Caco-2 (cell line): ENCODE data around the gene BZW2. TPM values are rescaled to one million over a fixed set of nuclear protein-coding genes. Genes with fewer than 3 reads are reported as not detected.
"Not testable (repeated sequence)": the region's sequence is repeated elsewhere in the genome, so short reads cannot be mapped to it uniquely, and the experiment has no call there.

ENCODE experiments used
- BruUV-seq: library from RNA; stranded (reverse); fragments of 400-500 nt; replicated peaks from 2 replicates; lab custom pipeline; 2021; lab: Mats Ljungman, UMichigan
- CTCF ChIA-PET: fragments of 300-600 bp; sonication (Branson Sonifier 250); formaldehyde crosslinking; loops from one replicate; lab custom pipeline; 2022; ENCODE audit warnings: antibody characterized with exemption; lab: Charles Lee
- POLR2A ChIA-PET: fragments of 300-600 bp; sonication (Branson Sonifier 250); formaldehyde crosslinking; loops from one replicate; lab custom pipeline; 2022; ENCODE audit warnings: antibody characterized with exemption; lab: Charles Lee
- DNase-seq, 2 experiments: peaks; one replicate each; pipeline versions ENCODE4 v3.0.0 to v3.0.0-alpha.2; 2020 to 2022
- H3K27me3 ChIP-seq: replicated peaks from 2 replicates; pipeline ENCODE4 v1.6.0; 2011; ENCODE audit warnings: low read length; ENCODE audit not compliant: control insufficient read depth, insufficient read depth
- H3K36me3 ChIP-seq: 2 replicates; pipeline ENCODE4 v1.5.1; 2011; ENCODE audit warnings: low read length; ENCODE audit not compliant: control insufficient read depth, insufficient read depth
- H3K4me1 ChIP-seq: fragments of 250-450 bp; sonication (Bioruptor Pico); 2 replicates; pipeline ENCODE4 v1.5.1; 2020; ENCODE audit warnings: mild to moderate bottlenecking
- H3K4me3 ChIP-seq: 2 replicates; pipeline ENCODE4 v1.5.1; 2011; ENCODE audit warnings: low read depth, mild to moderate bottlenecking, control low read depth, low read length
- H3K9me3 ChIP-seq: fragments of 250-450 bp; sonication (Bioruptor Pico); 2 replicates; pipeline ENCODE4 v1.5.1; 2020; ENCODE audit warnings: mild to moderate bottlenecking, moderate library complexity
- H3K27ac Mint-ChIP-seq: one replicate; pipeline ENCODE4 v1.8.0; 2022; ENCODE audit warnings: mixed read lengths; ENCODE audit not compliant: unreplicated experiment
- H3K27me3 Mint-ChIP-seq: one replicate; pipeline ENCODE4 v1.8.0; 2022; ENCODE audit warnings: mixed read lengths; ENCODE audit not compliant: insufficient read depth, unreplicated experiment
- H3K36me3 Mint-ChIP-seq: one replicate; pipeline ENCODE4 v1.8.0; 2022; ENCODE audit warnings: mild to moderate bottlenecking, mixed read lengths; ENCODE audit not compliant: insufficient read depth, unreplicated experiment
- H3K4me1 Mint-ChIP-seq: one replicate; pipeline ENCODE4 v1.8.0; 2022; ENCODE audit warnings: low read depth, mixed read lengths; ENCODE audit not compliant: unreplicated experiment
- H3K4me3 Mint-ChIP-seq: one replicate; pipeline ENCODE4 v1.8.0; 2022; ENCODE audit warnings: mild to moderate bottlenecking, moderate library complexity, mixed read lengths; ENCODE audit not compliant: unreplicated experiment
- H3K9me3 Mint-ChIP-seq: one replicate; pipeline ENCODE4 v1.8.0; 2022; ENCODE audit warnings: mixed read lengths; ENCODE audit not compliant: unreplicated experiment
- CTCF ChIP-seq, 2 experiments: fragments of 200-600 bp in 1 of 2; IDR thresholded peaks; 1 replicate in 1 of 2; 2 replicates in 1 of 2; pipeline versions ENCODE4 v1.5.1 to v1.8.0; 2011 to 2022; ENCODE audit warnings: antibody characterized with exemption in 1 of 2, control low read depth in 1 of 2, inconsistent platforms in 1 of 2, low read depth in 1 of 2, low read length in 1 of 2, mild to moderate bottlenecking in 1 of 2, moderate library complexity in 1 of 2; ENCODE audit not compliant: insufficient read depth in 1 of 2, severe bottlenecking in 1 of 2, unreplicated experiment in 1 of 2
- intact Hi-C: fragments of 100-400 bp; cut with micrococcal nuclease; formaldehyde crosslinking; loops from one replicate; pipeline ENCODE4 v1.10.0; 2022; ENCODE audit not compliant: unreplicated experiment
- total RNA-seq: library from RNA; stranded (reverse); gene quantifications from 2 replicates; pipeline ENCODE4 v1.2.3, GENCODE V29; 2022

Gene BZW2
- total RNA-seq, 1 experiment from 2014 or later, result 148 TPM

- no peaks in the 10 kb centered on the region for H3K9me3 ChIP-seq
- CTCF ChIA-PET, result no interaction called here
- peaks cover 69% of the 10 kb centered on the region for H3K4me1 ChIP-seq
- POLR2A ChIA-PET, result interaction anchor here (1.0 kb wide), 1 partner anchor 10 kb away, joined by 5 read pairs; no protein-coding TSS in a partner anchor
- TF ChIP-seq CTCF (IDR thresholded peaks at IDR 0.05; ENCODE audit: insufficient read depth in 1 of 2, low read depth in 1 of 2, low read length in 1 of 2, severe bottlenecking in 1 of 2, unreplicated experiment in 1 of 2), result peak in 1 of 2 experiments; percentile 9
- H3K27me3 ChIP-seq, result no peaks in the 10 kb centered on the region
- no peaks in the 10 kb centered on the region for H3K27me3 Mint-ChIP-seq
- H3K9me3 Mint-ChIP-seq, result no peaks in the 10 kb centered on the region
- H3K4me3 ChIP-seq, result no peak overlapping the region
- no TSS peak for BruUV-seq
- peak; percentile 79 to 89 for DNase-seq
- intact Hi-C loops, result loop anchor here (1.0 kb wide), 2 partner anchors 7 to 11 kb away; no protein-coding TSS in a partner anchor
- peaks cover 36% of the 10 kb centered on the region for H3K4me1 Mint-ChIP-seq
- H3K27ac Mint-ChIP-seq, result peak overlapping the region; percentile 58
- H3K4me3 Mint-ChIP-seq, result peak overlapping the region; percentile 3
- no peaks in the 10 kb centered on the region for H3K36me3 ChIP-seq
- peaks cover 24% of the 10 kb centered on the region for H3K36me3 Mint-ChIP-seq
Measured at GRCh38 chr7:16657656-16658279, 11.8 kb downstream of the BZW2 start.

- H3K9me3 ChIP-seq, H3K4me3 ChIP-seq, H3K27me3 ChIP-seq, DNase-seq, H3K27ac Mint-ChIP-seq, H3K36me3 ChIP-seq, CTCF ChIA-PET, BruUV-seq, intact Hi-C loops, H3K27me3 Mint-ChIP-seq, H3K9me3 Mint-ChIP-seq, H3K4me3 Mint-ChIP-seq: not testable (repeated sequence)
- peaks cover 67% of the 10 kb centered on the region for H3K4me1 ChIP-seq
- H3K4me1 Mint-ChIP-seq, result peaks cover 35% of the 10 kb centered on the region
- H3K36me3 Mint-ChIP-seq, result peaks cover 35% of the 10 kb centered on the region
- POLR2A ChIA-PET, result interaction anchor here (0.7 kb wide), 1 partner anchor 574 kb away, joined by 10 read pairs; no protein-coding TSS in a partner anchor
Measured at GRCh38 chr7:16659854-16660497, 14.0 kb downstream of the BZW2 start.

- no peaks in the 10 kb centered on the region for H3K27me3 Mint-ChIP-seq
- peak overlapping the region; percentile 51 for H3K27ac Mint-ChIP-seq
- no peak overlapping the region for H3K4me3 ChIP-seq
- H3K4me1 Mint-ChIP-seq, result peaks cover 29% of the 10 kb centered on the region
- peaks cover 61% of the 10 kb centered on the region for H3K4me1 ChIP-seq
- TF ChIP-seq CTCF (IDR thresholded peaks at IDR 0.05; ENCODE audit: insufficient read depth in 1 of 2, low read depth in 1 of 2, low read length in 1 of 2, severe bottlenecking in 1 of 2, unreplicated experiment in 1 of 2), result no peak
- CTCF ChIA-PET, result no interaction called here
- no peaks in the 10 kb centered on the region for H3K9me3 Mint-ChIP-seq
- intact Hi-C loops, result no loop called here
- H3K36me3 ChIP-seq, result no peaks in the 10 kb centered on the region
- peak overlapping the region; percentile 49 for H3K4me3 Mint-ChIP-seq
- POLR2A ChIA-PET, result interaction anchor here (0.7 kb wide), 1 partner anchor 575 kb away, joined by 10 read pairs; no protein-coding TSS in a partner anchor
- no peaks in the 10 kb centered on the region for H3K27me3 ChIP-seq
- no TSS peak for BruUV-seq
- DNase-seq, result peak in 1 of 2 experiments; percentile 39
- no peaks in the 10 kb centered on the region for H3K9me3 ChIP-seq
- H3K36me3 Mint-ChIP-seq, result peaks cover 44% of the 10 kb centered on the region
Measured at GRCh38 chr7:16660702-16661464, 14.9 kb downstream of the BZW2 start.
